Testis (tissue), 3 donors: ENCODE data around the gene DUOXA1. TPM values are rescaled to one million over a fixed set of nuclear protein-coding genes. Genes with fewer than 3 reads are reported as not detected.

Source experiments
- DNase-seq: peaks from one replicate; pipeline ENCODE4 v3.0.0-alpha.2; 2019
- H3K27ac ChIP-seq, 2 donors: fragments of 200-600 bp; sonication (generic); one replicate each; pipeline ENCODE4 v1.5.1; 2019
- H3K27me3 ChIP-seq: fragments of 200-600 bp; sonication (generic); one replicate; pipeline ENCODE4 v1.5.1; 2019
- H3K36me3 ChIP-seq: fragments of 200-600 bp; sonication (generic); one replicate; pipeline ENCODE4 v1.5.1; 2017; ENCODE audit warnings: low read depth; ENCODE audit errors: missing control alignments
- H3K4me1 ChIP-seq: fragments of 200-600 bp; sonication (generic); one replicate; pipeline ENCODE4 v1.5.1; 2019
- H3K4me3 ChIP-seq, 2 donors: fragments of 200-600 bp; sonication (generic); one replicate each; pipeline ENCODE4 v1.5.1; 2017 to 2019
- H3K9me3 ChIP-seq: fragments of 200-600 bp; sonication (generic); one replicate; pipeline ENCODE4 v1.5.1; 2017
- POLR2A ChIP-seq: fragments of 450-650 bp; IDR thresholded peaks from one replicate; pipeline ENCODE4 v1.6.1; 2017; ENCODE audit warnings: antibody characterized with exemption, mild to moderate bottlenecking, moderate library complexity
- WGBS, 2 donors: methylation state at CpG; one replicate each; pipeline ENCODE4 v1.1.5; 2018; 5-methylcytosine and 5-hydroxymethylcytosine counted together
- intact Hi-C: fragments of 100-400 bp; cut with DNase I; formaldehyde crosslinking; loops from one replicate; pipeline ENCODE4 v1.15.1; 2023; ENCODE audit warnings: low total_unique reads
- polyA plus RNA-seq: library from polyadenylated mRNA; stranded (reverse); fragments of 350-450 nt; fragmentation: Illumina TruSeq; extraction: RNeasy Lipid Tissue Mini Kit (QIAGEN cat#74804); gene quantifications from one replicate; pipeline ENCODE4 v1.2.3, GENCODE V29; 2014; ENCODE audit warnings: low read depth, low replicate concordance; ENCODE audit not compliant: insufficient read depth
- total RNA-seq, 2 donors: library from RNA; depleted of rRNA; stranded (reverse); fragments of >200 nt; gene quantifications; one replicate each; pipeline ENCODE4 v1.2.3, GENCODE V29; 2016
- TF ChIP-seq, protein P1 (sequence below), 3 experiments: fragments of 450-650 bp in 2 of 3; fragments of 200-600 bp in 1 of 3; sonication (generic) in 1 of 3; IDR thresholded peaks; one replicate each; pipeline ENCODE4 v1.5.1; 2016 to 2019; ENCODE audit warnings: antibody characterized with exemption in 3 of 3, mild to moderate bottlenecking in 2 of 3, moderate library complexity in 1 of 3

DUOXA1 gene
- total and polyA plus RNA-seq, 3 donors from 2014 or later, result 0.31 to 1.0 (median 0.94) TPM

DNA sequence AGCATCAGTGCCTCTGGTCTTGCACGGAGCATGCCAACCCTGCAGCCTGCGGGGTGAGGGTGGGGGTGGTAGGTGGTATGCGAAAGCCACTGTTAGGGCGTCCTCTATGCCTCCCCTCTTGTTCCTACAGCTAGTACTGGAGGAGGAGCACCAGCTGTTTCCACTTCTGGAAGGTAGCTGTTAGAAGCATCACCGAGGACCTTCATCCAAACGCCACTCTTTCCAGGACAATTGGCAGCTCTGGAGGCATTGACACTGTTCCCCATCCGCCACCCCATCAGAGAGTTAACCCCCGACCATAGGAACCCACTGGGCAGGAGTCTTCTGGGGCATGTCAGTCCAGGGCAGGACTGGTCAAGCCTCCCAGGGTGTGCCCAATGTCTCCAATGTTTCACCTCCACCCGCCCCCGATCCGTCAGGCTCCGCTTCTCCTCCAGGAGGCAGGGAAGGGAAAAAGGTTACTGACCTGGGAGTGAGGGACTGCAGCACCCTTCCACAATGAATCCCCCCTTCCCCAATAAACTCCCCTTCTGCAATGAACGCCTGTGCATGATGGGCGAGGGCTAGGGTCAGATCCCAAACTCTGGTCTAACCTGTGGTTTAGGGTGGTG lies 16.2 kb downstream of the DUOXA1 start:
- Histone ChIP-seq H3K36me3 (no peaks in the 10 kb centered on the region), H3K4me1 (peaks cover 17% of the 10 kb centered on the region), H3K27ac (no peak overlapping the region), H3K27me3 (no peaks in the 10 kb centered on the region), H3K4me3 (no peak overlapping the region), H3K9me3 (no peaks in the 10 kb centered on the region)
- 6 to 21% methylated on average over 11 to 14 of the region's 14 CpGs for WGBS, 2 donors
- intact Hi-C loops, result no loop called here
- DNase-seq, result no peak
- TF ChIP-seq POLR2A, result no peak
- TF ChIP-seq, protein P1, sequence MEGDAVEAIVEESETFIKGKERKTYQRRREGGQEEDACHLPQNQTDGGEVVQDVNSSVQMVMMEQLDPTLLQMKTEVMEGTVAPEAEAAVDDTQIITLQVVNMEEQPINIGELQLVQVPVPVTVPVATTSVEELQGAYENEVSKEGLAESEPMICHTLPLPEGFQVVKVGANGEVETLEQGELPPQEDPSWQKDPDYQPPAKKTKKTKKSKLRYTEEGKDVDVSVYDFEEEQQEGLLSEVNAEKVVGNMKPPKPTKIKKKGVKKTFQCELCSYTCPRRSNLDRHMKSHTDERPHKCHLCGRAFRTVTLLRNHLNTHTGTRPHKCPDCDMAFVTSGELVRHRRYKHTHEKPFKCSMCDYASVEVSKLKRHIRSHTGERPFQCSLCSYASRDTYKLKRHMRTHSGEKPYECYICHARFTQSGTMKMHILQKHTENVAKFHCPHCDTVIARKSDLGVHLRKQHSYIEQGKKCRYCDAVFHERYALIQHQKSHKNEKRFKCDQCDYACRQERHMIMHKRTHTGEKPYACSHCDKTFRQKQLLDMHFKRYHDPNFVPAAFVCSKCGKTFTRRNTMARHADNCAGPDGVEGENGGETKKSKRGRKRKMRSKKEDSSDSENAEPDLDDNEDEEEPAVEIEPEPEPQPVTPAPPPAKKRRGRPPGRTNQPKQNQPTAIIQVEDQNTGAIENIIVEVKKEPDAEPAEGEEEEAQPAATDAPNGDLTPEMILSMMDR (IDR thresholded peaks at IDR 0.05), result no peak

GRCh38 chr15:45112591-45113379 lies 16.9 kb downstream of the DUOXA1 start:
- H3K27ac ChIP-seq, result no peak overlapping the region
- H3K36me3 ChIP-seq, result no peaks in the 10 kb centered on the region
- no peak for DNase-seq
- H3K4me3 ChIP-seq, result no peak overlapping the region
- TF ChIP-seq POLR2A, result no peak
- TF ChIP-seq, protein P1 (IDR thresholded peaks at IDR 0.05), result no peak
- 3 to 8% methylated on average over 19 to 52 of the region's 58 CpGs for WGBS, 2 donors
- peaks cover 15% of the 10 kb centered on the region for H3K4me1 ChIP-seq
- H3K27me3 ChIP-seq, result no peaks in the 10 kb centered on the region
- intact Hi-C loops, result no loop called here
- no peaks in the 10 kb centered on the region for H3K9me3 ChIP-seq

DNA sequence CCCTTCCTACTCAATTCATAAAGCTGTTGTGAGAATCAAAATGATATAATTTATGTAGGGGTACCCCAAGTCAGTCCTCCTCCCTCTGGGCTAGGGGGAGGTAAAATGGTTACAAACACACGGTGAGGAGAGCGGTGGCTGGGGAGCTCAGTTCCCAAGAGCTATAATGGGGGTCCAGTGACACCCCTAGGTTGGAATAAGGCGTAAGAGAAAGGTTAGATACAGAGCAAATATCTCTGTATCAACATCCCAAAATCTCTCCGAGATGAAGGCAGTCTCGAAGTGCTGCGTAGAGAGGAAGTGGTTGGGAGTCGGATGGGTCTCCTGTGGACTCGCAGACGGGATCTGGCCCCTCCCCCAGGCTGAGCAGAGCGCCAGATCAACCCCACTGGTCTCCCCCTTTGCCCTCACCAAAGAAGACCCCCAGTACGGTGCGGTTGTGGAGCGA lies 17.5 kb downstream of the DUOXA1 start:
- WGBS, 2 donors, result 5 to 9% methylated on average over 9 to 13 of the region's 13 CpGs
- peaks cover 13% of the 10 kb centered on the region for H3K4me1 ChIP-seq
- no peak for TF ChIP-seq POLR2A
- TF ChIP-seq, protein P1 (IDR thresholded peaks at IDR 0.05), result no peak
- no peaks in the 10 kb centered on the region for H3K36me3 ChIP-seq
- H3K9me3 ChIP-seq, result no peaks in the 10 kb centered on the region
- H3K27ac ChIP-seq, result no peak overlapping the region
- no peak overlapping the region for H3K4me3 ChIP-seq
- DNase-seq, result no peak
- intact Hi-C loops, result no loop called here
- H3K27me3 ChIP-seq, result no peaks in the 10 kb centered on the region

DNA sequence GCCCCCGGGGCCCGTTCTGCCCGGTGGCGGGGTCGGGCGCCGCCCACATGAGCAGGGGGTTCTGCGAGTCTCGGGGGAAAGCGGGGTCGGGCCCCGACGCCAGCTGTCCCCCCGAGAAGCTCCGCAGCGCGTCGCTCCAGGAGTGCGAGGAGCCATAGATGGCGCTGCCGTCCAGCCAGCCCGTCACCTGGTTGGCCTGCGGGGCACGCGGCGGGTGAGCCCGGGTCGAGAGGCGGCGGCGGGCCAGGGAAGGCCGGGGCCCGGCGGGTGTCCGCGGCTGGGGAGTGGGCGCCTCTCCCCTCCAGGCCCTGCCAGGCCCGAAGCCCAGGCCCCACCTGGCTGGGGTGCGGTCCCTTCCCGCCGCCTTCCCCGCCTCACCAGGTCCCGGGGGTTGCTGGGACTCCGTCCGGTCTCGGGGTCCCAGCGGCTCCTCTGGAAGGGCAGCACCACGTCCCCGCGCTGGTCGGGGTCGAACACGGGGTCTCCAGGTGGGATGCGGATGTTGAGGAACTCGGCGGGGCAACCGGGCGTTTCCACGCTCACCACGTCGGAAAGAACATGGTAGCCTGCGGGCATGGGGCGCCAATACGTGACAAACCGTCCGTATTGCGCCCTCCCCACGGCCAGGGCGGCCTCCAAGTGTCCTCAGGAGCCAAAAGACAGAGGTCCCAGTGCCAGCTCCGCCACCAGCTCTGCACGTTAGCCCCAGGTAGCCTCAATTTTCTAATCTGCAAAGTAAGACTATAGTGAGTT lies 18.1 kb downstream of the DUOXA1 start:
- H3K9me3 ChIP-seq, result no peaks in the 10 kb centered on the region
- intact Hi-C loops, result no loop called here
- 6 to 8% methylated on average over 13 to 51 of the region's 71 CpGs for WGBS, 2 donors
- no peak for DNase-seq
- no peak for TF ChIP-seq POLR2A
- TF ChIP-seq, protein P1 (IDR thresholded peaks at IDR 0.05), result no peak
- H3K27me3 ChIP-seq, result no peaks in the 10 kb centered on the region
- no peaks in the 10 kb centered on the region for H3K36me3 ChIP-seq
- H3K27ac ChIP-seq, result no peak overlapping the region
- no peak overlapping the region for H3K4me3 ChIP-seq
- H3K4me1 ChIP-seq, result peaks cover 13% of the 10 kb centered on the region
